ENCODE results near the gene RCVRN.
A peak's percentile ranks its signal among the peaks of the same experiment; 100 is the strongest.

The RCVRN gene

GRCh38 chr17:9902120-9902519 lies 3.0 kb downstream of the RCVRN start:
- no peak overlapping the region for H3K4me3 ChIP-seq (ENCODE audit: low read depth in 1 of 5, low read length in 5 of 5)
- H3K27ac ChIP-seq (ENCODE audit: low read depth, low read length), result no peak overlapping the region

GRCh38 chr17:9900784-9901183 lies 4.3 kb downstream of the RCVRN start:
- Histone ChIP-seq H3K9ac (ENCODE audit: low read length in 5 of 5) (no peak overlapping the region), H3K36me3 (ENCODE audit: control insufficient read depth in 5 of 5, insufficient read depth in 5 of 5, low read length in 5 of 5) (no peaks in the 10 kb centered on the region), H3K4me1 (ENCODE audit: control insufficient read depth in 5 of 5, insufficient read depth in 5 of 5, low read length in 5 of 5) (peaks cover 5 to 42% (median 30%) of the 10 kb centered on the region in 5 donors), H3K27ac (ENCODE audit: low read depth, low read length) (peak overlapping the region; percentile 48), H3K9me3 (ENCODE audit: control insufficient read depth in 5 of 5, low read length in 5 of 5) (no peaks in the 10 kb centered on the region), H3K27me3 (ENCODE audit: control insufficient read depth in 5 of 5, insufficient read depth in 4 of 5, low read length in 5 of 5) (no peaks in the 10 kb centered on the region), H3K4me3 (ENCODE audit: low read depth in 1 of 5, low read length in 5 of 5) (no peak overlapping the region)

More at GRCh38 chr17:9902120-9902519, 3.0 kb downstream of the RCVRN start:
- peaks cover 0 to 3% (median 0%) of the 10 kb centered on the region in 5 donors for H3K27me3 ChIP-seq (ENCODE audit: control insufficient read depth in 5 of 5, insufficient read depth in 4 of 5, low read length in 5 of 5)
- no peaks in the 10 kb centered on the region for H3K9me3 ChIP-seq (ENCODE audit: control insufficient read depth in 5 of 5, low read length in 5 of 5)
- H3K36me3 ChIP-seq (ENCODE audit: control insufficient read depth in 5 of 5, insufficient read depth in 5 of 5, low read length in 5 of 5), result no peaks in the 10 kb centered on the region
- H3K9ac ChIP-seq (ENCODE audit: low read length in 5 of 5), result no peak overlapping the region
- peaks cover 5 to 38% (median 27%) of the 10 kb centered on the region in 5 donors for H3K4me1 ChIP-seq (ENCODE audit: control insufficient read depth in 5 of 5, insufficient read depth in 5 of 5, low read length in 5 of 5)

DNA sequence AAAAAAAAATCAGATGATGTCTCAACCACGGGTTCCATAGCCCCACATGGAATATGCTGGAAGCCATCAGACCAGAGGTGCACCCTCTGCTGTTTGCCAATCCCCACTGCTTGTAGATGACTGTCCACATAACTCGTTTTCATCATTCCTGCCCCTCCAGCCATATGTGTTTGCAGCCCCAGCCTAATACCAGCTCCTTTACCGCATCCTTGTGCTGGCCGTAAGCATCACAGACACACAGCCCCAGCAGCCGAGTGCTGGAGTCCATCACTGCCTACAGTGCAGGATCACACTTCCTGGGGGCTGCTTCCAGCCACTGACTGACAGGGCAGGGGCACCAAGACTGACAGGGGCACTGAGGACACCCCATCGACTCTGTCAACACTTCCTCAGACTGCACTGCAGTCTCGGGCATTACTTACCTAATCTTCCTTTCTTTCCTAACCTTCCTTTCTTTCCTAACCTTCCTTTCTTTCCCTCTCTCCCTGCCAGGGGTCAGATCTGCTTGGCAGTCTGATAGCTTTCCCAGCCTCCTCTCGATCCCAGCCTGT lies 5.0 kb downstream of the RCVRN start:
- peak overlapping the region in 1 of 5 donors; percentile 12 for H3K4me3 ChIP-seq (ENCODE audit: low read depth in 1 of 5, low read length in 5 of 5)
- H3K9me3 ChIP-seq (ENCODE audit: control insufficient read depth in 5 of 5, low read length in 5 of 5), result no peaks in the 10 kb centered on the region
- no peaks in the 10 kb centered on the region for H3K27me3 ChIP-seq (ENCODE audit: control insufficient read depth in 5 of 5, insufficient read depth in 4 of 5, low read length in 5 of 5)
- no peaks in the 10 kb centered on the region for H3K36me3 ChIP-seq (ENCODE audit: control insufficient read depth in 5 of 5, insufficient read depth in 5 of 5, low read length in 5 of 5)
- H3K27ac ChIP-seq (ENCODE audit: low read depth, low read length), result peak overlapping the region; percentile 38
- H3K4me1 ChIP-seq (ENCODE audit: control insufficient read depth in 5 of 5, insufficient read depth in 5 of 5, low read length in 5 of 5), result peaks cover 5 to 45% (median 31%) of the 10 kb centered on the region in 5 donors
- no peak overlapping the region for H3K9ac ChIP-seq (ENCODE audit: low read length in 5 of 5)

DNA sequence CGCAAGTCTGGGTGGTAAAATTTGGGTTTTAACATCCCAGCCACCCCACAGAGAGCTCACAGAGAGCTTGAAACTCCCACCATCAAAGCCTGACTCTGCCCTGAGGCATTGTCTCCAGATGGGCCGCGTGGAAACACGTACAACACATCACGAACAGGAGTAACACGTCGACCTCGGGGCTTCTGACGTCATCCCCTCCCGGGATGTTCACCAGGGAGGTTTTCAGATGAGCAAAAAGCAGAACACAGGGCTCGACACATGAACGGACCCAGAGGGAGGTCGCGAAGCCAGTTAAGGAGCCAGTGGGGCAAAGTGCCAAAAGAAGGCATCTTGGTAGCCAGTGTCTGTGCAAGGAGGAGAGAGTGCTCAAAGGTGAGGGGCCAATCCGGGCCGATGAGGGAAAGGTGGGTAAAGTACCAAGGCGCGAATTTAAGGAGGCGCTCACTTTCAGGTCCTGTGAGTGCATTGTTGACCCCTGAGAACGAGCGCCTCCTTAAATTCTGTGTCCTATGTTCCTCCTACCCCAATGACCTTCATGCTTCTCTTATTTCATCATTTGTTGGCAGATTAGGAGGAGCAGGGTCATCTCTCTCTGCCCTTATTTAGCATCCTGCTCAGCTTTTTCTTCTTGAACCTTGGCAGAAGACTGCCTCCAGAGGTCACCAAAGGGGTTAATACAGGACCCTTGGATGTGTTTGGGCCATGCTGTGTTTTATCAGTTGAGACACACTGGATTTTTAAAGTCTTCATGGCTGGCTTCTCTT lies 5.6 kb downstream of the RCVRN start:
- no peaks in the 10 kb centered on the region for H3K36me3 ChIP-seq (ENCODE audit: control insufficient read depth in 5 of 5, insufficient read depth in 5 of 5, low read length in 5 of 5)
- no peak overlapping the region for H3K9ac ChIP-seq (ENCODE audit: low read length in 5 of 5)
- H3K9me3 ChIP-seq (ENCODE audit: control insufficient read depth in 5 of 5, low read length in 5 of 5), result peaks cover 0 to 4% (median 0%) of the 10 kb centered on the region in 5 donors
- no peaks in the 10 kb centered on the region for H3K27me3 ChIP-seq (ENCODE audit: control insufficient read depth in 5 of 5, insufficient read depth in 4 of 5, low read length in 5 of 5)
- peaks cover 5 to 45% (median 31%) of the 10 kb centered on the region in 5 donors for H3K4me1 ChIP-seq (ENCODE audit: control insufficient read depth in 5 of 5, insufficient read depth in 5 of 5, low read length in 5 of 5)
- H3K27ac ChIP-seq (ENCODE audit: low read depth, low read length), result peak overlapping the region; percentile 38
- no peak overlapping the region for H3K4me3 ChIP-seq (ENCODE audit: low read depth in 1 of 5, low read length in 5 of 5)

DNA sequence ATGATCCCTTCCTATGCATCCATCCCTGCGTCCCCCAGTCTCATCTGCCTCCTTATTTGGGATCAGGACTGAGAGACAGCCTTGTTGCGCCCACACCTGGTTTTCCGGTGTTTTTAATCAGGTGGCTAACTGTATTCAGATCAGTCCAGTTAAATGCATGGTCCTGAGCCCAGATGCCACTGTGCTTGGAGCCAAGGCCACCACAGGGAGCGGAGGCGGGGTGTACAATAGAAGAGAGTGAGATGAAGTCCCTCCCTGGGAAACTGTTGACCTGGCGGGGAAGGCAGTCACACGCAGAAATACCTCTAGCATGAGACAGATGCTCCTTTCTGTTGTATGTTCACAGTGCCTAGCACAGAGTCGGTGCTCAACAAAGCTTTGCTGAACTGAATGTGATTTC lies 6.3 kb downstream of the RCVRN start:
- Histone ChIP-seq H3K9ac (ENCODE audit: low read length in 5 of 5) (no peak overlapping the region), H3K27ac (ENCODE audit: low read depth, low read length) (no peak overlapping the region), H3K27me3 (ENCODE audit: control insufficient read depth in 5 of 5, insufficient read depth in 4 of 5, low read length in 5 of 5) (no peaks in the 10 kb centered on the region), H3K4me1 (ENCODE audit: control insufficient read depth in 5 of 5, insufficient read depth in 5 of 5, low read length in 5 of 5) (peaks cover 5 to 45% (median 31%) of the 10 kb centered on the region in 5 donors), H3K36me3 (ENCODE audit: control insufficient read depth in 5 of 5, insufficient read depth in 5 of 5, low read length in 5 of 5) (no peaks in the 10 kb centered on the region), H3K9me3 (ENCODE audit: control insufficient read depth in 5 of 5, low read length in 5 of 5) (peaks cover 0 to 5% (median 0%) of the 10 kb centered on the region in 5 donors), H3K4me3 (ENCODE audit: low read depth in 1 of 5, low read length in 5 of 5) (no peak overlapping the region)

DNA sequence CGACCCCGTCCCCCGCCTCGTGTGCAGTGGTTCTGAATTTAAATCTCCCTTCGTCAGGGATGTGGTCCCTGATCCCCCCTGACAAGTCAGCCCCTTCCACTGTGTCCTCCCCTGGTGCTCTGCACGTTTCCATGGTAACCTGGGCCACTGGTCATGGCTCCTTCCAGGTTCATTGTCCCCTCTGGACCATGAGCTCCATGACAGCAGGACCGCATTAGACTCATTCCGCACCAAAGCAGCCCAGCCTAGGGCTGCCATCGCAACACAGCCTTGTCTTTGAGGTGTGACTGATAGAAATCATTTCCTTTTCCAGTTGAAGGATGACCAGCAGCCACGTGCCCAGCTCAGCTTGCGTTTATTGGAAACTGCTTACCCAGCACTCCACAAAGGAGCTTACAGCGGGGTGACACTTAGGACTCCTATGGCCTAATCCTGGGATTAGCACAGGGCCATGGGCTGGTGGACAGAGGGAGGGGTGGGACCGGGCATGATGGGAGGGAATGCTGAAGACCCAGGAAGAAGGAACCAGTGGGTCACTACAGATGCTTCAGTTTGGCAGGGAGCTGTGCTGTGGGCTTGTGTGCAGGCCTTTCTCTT lies 7.6 kb downstream of the RCVRN start:
- H3K27ac ChIP-seq (ENCODE audit: low read depth, low read length), result no peak overlapping the region
- peaks cover 5 to 45% (median 31%) of the 10 kb centered on the region in 5 donors for H3K4me1 ChIP-seq (ENCODE audit: control insufficient read depth in 5 of 5, insufficient read depth in 5 of 5, low read length in 5 of 5)
- H3K4me3 ChIP-seq (ENCODE audit: low read depth in 1 of 5, low read length in 5 of 5), result no peak overlapping the region
- no peaks in the 10 kb centered on the region for H3K27me3 ChIP-seq (ENCODE audit: control insufficient read depth in 5 of 5, insufficient read depth in 4 of 5, low read length in 5 of 5)
- H3K9me3 ChIP-seq (ENCODE audit: control insufficient read depth in 5 of 5, low read length in 5 of 5), result peaks cover 0 to 5% (median 0%) of the 10 kb centered on the region in 5 donors
- no peaks in the 10 kb centered on the region for H3K36me3 ChIP-seq (ENCODE audit: control insufficient read depth in 5 of 5, insufficient read depth in 5 of 5, low read length in 5 of 5)
- no peak overlapping the region for H3K9ac ChIP-seq (ENCODE audit: low read length in 5 of 5)

DNA sequence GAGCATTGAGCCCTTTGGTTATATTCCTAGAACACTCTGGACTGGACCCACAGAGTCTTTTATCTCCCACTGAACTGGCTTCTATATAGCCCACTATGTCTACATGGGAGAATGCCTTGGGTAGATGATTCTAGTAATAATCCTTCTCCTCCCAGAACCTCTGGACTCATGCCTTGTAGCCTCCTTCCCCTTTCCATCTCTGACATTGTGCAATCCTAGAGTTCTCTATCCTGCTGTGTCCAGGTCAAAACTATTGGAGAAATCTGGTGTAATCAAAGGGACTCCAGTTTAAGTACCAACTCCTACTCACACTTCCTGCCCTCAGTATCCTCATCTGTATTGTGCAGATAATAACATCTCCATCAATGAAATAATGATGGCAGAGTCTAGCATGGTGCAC lies 9.1 kb downstream of the RCVRN start:
- H3K4me1 ChIP-seq (ENCODE audit: control insufficient read depth in 5 of 5, insufficient read depth in 5 of 5, low read length in 5 of 5), result peaks cover 5 to 30% (median 23%) of the 10 kb centered on the region in 5 donors
- H3K9ac ChIP-seq (ENCODE audit: low read length in 5 of 5), result no peak overlapping the region
- peaks cover 0 to 5% (median 0%) of the 10 kb centered on the region in 5 donors for H3K9me3 ChIP-seq (ENCODE audit: control insufficient read depth in 5 of 5, low read length in 5 of 5)
- H3K27me3 ChIP-seq (ENCODE audit: control insufficient read depth in 5 of 5, insufficient read depth in 4 of 5, low read length in 5 of 5), result no peaks in the 10 kb centered on the region
- no peaks in the 10 kb centered on the region for H3K36me3 ChIP-seq (ENCODE audit: control insufficient read depth in 5 of 5, insufficient read depth in 5 of 5, low read length in 5 of 5)
- H3K27ac ChIP-seq (ENCODE audit: low read depth, low read length), result no peak overlapping the region
- no peak overlapping the region for H3K4me3 ChIP-seq (ENCODE audit: low read depth in 1 of 5, low read length in 5 of 5)

GRCh38 chr17:9894231-9894630 lies 10.8 kb downstream of the RCVRN start:
- no peaks in the 10 kb centered on the region for H3K36me3 ChIP-seq (ENCODE audit: control insufficient read depth in 5 of 5, insufficient read depth in 5 of 5, low read length in 5 of 5)
- peaks cover 0 to 5% (median 0%) of the 10 kb centered on the region in 5 donors for H3K9me3 ChIP-seq (ENCODE audit: control insufficient read depth in 5 of 5, low read length in 5 of 5)
- H3K9ac ChIP-seq (ENCODE audit: low read length in 5 of 5), result no peak overlapping the region
- H3K4me3 ChIP-seq (ENCODE audit: low read depth in 1 of 5, low read length in 5 of 5), result no peak overlapping the region
- H3K4me1 ChIP-seq (ENCODE audit: control insufficient read depth in 5 of 5, insufficient read depth in 5 of 5, low read length in 5 of 5), result peaks cover 2 to 24% (median 12%) of the 10 kb centered on the region in 5 donors
- no peak overlapping the region for H3K27ac ChIP-seq (ENCODE audit: low read depth, low read length)
- H3K27me3 ChIP-seq (ENCODE audit: control insufficient read depth in 5 of 5, insufficient read depth in 4 of 5, low read length in 5 of 5), result no peaks in the 10 kb centered on the region

- H3K27ac ChIP-seq (ENCODE audit: low read depth, low read length), result no peak overlapping the region
These were observed 11.6 kb downstream of the RCVRN start for GRCh38 chr17:9893411-9894012.

More at GRCh38 chr17:9893411-9894012, 11.6 kb downstream of the RCVRN start:
- Histone ChIP-seq H3K4me1 (ENCODE audit: control insufficient read depth in 5 of 5, insufficient read depth in 5 of 5, low read length in 5 of 5) (peaks cover 2 to 18% (median 8%) of the 10 kb centered on the region in 5 donors), H3K4me3 (ENCODE audit: low read depth in 1 of 5, low read length in 5 of 5) (no peak overlapping the region), H3K36me3 (ENCODE audit: control insufficient read depth in 5 of 5, insufficient read depth in 5 of 5, low read length in 5 of 5) (no peaks in the 10 kb centered on the region), H3K27me3 (ENCODE audit: control insufficient read depth in 5 of 5, insufficient read depth in 4 of 5, low read length in 5 of 5) (no peaks in the 10 kb centered on the region), H3K9ac (ENCODE audit: low read length in 5 of 5) (no peak overlapping the region), H3K9me3 (ENCODE audit: control insufficient read depth in 5 of 5, low read length in 5 of 5) (peaks cover 0 to 5% (median 0%) of the 10 kb centered on the region in 5 donors)
